NCI-H2107 (cell line): ENCODE results near the gene RBMS3.
"Not testable (repeated sequence)": the region's sequence is repeated elsewhere in the genome, so short reads cannot be mapped to it uniquely, and the experiment has no call there.

Experiments used
- DNase-seq: peaks from one replicate; lab custom pipeline; 2025; lab: John Stamatoyannopoulos, UW

The RBMS3 gene

DNA sequence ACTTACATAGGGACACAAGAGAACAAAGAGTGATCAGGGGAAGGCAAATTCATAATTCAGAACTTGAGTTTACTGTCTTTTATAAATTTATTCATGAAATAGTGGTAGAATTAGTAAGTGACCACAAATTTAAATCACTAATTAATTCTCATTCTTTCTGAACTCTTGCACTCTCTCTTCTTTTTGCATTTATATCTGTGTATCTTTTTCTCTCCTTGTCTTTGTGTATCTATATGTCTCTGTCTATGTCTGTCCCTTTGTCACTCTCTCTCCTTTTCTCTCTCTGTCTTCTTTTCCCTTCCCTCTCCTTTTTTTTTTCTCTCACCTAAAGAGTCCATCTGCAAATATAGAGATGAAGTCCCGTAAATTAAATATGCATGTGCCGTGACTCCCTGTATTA lies 31.5 kb downstream of the RBMS3 start:
- no peak for DNase-seq

DNA sequence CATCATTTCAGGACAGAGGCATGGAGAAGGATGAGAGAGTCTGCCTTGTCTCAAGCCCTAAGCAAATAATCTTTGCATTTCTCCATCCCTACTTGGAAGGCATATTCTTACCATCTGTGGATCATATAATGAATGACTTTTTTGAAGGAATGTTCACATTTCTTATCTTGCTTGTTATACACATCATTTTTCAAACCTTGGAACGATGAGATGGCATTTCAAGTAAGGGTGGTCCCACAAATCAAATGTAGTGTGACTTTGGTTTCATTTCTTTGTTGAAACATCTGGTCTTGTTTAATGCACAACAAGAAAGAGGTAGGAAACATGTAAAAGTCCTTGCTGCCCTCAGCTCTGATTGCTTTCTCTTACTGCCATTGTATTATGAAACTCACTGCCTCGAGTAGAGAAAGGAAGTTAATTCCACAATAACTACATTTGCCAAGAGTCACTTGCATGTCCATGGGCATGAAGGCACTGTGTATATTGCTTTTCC lies 32.1 kb downstream of the RBMS3 start:
- DNase-seq, result no peak

DNA sequence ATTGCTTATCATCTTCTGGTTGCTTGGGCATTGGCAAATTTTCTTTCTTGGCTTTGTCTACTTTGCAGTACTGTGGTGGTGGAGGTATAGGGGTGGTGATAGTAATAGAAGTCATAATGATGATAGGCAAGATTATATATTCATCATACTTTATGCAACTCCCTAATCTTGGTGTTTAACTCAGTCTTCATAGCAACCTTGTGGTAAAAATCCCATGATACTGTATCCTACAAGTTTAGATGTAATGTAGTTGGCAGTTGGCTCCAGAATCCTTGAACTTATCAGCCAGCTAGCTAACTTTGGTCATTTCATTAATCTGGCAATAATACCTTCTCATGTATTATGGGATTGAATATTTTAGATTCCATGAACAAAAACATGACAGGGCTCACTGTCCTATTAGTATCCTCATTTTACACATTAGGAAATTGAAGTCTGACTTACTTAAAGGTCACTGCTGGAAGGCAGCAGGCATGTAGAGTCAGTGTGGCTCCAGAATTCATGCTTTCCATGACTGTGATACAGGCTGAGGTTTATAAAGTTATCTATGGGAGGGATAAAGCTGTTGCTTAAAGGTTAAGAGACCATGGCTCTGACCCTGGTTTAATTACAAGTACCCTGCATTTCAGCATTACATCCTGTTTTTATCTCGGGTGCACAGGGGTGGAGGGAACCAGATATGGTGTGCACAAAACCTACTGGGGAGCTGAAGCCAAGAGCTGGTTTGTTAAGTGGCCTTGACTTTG lies 33.3 kb downstream of the RBMS3 start:
- DNase-seq, result no peak

DNA sequence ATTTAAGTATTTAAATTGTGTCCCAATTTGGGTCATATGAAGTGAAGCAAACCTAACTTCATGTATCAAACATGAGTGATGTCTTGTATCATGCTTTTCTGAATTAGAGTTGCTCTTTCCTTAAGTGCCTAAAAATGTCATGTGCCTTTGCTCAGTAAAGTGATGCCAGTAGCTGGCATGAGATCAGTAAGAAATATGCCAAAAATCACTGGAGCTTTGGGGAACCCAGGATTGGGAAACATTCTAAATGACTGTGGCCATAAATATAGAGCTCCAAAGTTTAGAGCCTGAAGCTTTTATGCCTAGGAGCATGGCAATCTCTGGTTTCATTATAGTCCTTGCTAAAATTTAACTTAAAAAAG lies 33.8 kb downstream of the RBMS3 start:
- DNase-seq, result no peak

DNA sequence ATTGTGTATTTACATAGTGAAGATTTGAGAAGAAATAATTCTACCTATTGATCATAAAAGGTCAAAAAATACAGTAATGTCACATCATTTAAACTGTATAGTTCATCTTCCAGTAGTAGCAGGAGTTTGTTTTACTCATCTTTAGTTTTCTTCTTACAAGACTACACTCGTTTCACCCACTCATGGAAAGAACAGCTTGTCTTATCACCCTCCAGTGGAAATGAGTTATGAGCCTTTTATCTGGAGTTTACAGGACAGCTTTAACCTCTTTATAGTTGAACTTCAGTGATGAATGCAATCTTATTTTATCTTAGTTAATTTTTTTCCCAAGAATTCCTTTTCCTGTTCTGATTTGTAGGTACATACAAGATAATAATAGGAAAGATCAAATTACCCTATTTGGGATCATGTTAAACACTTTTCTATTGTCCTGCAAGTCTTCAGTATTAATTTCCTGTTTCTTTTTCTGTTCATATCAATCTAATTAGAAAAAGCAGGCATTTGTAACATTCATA lies 36.8 kb downstream of the RBMS3 start:
- no peak for DNase-seq

DNA sequence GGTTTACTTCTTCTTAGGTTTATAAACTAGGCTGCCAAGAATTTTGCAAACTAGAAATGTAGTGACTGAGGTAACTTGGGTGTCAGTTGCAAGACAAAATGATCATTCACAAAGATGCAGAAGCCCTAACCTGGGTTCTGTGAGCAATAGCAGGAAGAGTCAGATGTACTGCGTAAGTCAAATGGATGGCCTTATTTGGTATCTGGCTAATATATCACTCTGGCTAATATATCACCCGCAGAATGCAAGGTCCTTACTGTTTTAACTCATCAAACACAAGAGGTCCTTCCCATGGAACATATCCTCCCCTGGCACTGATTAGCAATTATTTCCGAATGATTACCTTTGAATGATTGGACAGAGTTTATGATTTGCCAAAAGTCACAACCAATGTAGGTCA lies 37.4 kb downstream of the RBMS3 start:
- DNase-seq, result no peak

DNA sequence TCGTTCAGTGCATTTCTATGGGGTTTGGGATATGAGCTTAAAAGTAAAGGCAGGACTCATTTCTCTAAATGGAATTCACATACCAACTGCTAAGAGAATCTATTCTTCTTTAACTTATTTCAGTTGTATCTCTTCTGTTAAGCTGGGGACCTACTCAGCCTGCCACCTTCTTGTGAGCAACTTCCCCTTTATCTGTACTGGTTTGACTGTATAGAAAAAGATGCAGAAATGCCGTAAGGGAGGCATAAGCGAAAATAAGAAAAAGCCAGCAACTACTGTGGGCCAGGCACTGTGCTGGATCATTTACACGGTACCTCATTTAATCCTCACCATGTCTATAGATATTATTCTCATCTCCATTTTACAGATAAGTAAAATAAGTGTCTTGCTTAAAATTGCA lies 38.4 kb downstream of the RBMS3 start:
- no peak for DNase-seq

DNA sequence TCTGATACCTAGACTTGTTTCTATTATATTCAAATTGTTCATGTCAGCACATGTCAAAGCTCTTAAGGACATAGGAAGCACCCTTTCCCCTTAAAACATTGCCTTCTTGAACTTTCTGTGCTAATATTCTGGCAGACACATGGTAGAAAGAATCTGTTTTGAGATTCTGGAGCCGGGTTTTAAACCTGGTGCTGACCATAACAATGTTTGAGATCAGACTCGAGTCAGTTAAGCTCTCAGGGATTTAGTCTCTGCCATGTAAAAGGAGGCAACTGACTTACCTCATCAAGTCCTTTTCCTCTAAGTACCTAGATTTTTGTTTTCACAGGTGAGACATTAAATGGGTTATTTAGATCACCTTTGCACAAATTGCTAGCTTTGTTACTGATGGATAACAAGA lies 38.9 kb downstream of the RBMS3 start:
- DNase-seq, result no peak

DNA sequence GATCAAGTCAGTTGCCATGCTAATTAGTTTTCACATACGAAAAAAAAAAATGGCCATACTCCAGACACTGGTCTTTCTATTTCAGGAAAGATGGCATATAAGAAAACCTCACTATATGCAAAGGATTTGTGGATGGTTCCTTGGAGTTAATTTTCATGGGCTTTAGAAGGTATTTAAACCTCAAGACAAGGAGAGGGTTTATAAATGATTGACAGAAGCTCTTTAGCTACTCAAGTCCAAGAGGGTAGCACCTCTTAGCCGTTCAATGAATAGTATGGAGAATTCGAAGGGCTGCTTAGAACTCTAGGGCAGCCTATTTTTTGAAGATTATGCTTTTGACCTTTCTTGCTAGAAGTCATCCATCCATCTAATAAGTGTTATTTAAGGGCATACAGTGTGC lies 41.7 kb downstream of the RBMS3 start:
- no peak for DNase-seq

DNA sequence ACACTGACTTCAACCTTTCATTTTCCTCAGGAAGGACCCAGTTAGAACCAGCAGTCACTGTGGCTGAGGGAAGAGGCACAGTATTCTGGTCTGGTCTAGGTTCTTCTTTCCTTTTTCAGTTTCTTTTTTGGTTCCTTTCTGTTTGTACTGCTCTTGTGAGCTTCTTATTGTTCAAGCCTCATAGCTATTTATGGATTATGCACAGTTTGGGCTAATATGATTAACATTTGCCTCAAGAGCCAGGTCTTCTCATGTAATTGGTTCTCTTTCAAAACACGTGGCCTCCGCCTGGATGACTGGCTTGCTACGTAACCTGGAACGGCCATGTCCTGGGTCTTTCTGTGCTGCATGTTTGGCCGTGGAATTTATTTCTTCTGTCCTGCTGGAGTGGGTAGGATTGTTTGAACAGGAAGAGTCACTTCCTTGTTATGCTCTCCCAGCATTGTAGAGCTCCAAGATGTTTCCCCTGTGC lies 43.3 kb downstream of the RBMS3 start:
- DNase-seq, result no peak

DNA sequence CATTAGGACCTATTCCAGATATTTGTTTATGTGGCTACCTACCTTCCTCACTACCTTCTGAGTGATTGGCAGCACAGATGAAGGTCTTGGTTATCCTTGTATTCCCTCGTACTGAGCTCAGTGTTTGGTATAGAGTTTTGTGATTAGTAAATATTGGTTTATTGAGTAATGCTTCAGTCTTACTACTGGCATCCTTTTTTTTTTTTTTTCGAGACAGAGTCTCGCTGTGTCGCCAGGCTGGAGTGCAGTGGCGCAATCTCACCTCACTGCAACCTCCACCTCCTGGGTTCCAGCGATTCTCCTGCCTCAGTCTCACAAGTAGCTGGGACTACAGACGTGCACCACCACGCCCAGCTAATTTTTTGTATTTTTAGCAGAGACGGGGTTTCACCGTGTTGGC lies 45.7 kb downstream of the RBMS3 start:
- DNase-seq, result not testable (repeated sequence)

DNA sequence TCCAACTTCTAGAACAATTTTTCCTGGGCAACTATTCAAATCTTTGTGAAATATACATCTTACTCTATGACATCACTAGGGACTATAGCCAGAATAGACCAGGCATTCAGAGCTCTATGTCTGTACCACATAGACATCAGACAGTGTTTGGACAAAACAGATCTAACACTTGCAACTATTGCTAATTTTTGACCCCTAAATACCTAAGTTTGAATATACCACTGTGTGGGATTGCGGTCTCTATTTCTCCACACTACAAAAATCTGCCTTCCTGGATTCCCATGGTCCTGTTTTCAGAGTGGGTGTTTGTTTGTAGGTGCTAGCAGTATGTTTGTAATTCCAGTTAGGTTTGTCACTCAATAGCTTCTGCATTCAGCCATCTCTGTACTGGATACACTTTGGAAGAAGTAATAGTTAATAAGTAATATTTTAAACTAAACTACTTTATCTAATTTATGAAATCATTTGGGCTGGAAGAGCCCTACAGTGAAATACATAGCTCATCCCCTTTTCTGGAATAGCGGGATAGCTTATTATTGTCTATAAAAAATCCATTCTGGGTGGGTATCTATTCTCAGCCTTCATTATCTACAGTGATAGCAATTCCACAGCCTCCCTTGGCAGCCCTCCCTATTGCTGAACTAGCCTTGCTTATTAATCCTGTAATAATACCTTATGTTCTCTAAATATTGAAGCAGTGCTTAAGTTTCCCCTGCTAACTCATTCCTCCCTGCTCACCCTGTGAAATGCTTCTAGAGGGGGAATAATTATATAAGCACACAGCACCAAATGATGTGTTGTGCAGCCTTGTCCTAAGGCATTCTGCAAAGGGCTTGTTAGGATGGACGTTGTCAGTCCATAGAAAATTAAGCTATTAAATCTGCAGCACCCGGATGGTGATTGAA lies 49.4 kb downstream of the RBMS3 start:
- no peak for DNase-seq

DNA sequence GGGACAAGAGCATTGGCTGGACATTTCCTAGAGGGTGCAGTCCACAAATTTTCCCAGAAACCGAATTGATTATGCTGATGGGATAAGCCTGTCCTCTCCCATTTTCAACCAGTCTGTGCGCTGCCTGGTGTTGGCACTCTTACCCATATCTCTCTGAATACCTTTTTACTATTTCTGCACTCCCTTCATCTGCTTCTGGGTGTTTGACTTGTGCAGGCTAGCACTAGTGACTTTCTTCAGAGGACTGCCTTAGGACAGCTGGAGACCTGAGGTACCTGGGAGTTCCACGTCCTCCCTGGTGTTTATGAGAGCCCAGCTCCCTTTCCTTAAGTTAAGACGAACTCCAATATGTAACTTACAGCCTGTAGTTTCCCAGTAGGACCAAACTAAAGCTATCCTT lies 50.2 kb downstream of the RBMS3 start:
- no peak for DNase-seq

DNA sequence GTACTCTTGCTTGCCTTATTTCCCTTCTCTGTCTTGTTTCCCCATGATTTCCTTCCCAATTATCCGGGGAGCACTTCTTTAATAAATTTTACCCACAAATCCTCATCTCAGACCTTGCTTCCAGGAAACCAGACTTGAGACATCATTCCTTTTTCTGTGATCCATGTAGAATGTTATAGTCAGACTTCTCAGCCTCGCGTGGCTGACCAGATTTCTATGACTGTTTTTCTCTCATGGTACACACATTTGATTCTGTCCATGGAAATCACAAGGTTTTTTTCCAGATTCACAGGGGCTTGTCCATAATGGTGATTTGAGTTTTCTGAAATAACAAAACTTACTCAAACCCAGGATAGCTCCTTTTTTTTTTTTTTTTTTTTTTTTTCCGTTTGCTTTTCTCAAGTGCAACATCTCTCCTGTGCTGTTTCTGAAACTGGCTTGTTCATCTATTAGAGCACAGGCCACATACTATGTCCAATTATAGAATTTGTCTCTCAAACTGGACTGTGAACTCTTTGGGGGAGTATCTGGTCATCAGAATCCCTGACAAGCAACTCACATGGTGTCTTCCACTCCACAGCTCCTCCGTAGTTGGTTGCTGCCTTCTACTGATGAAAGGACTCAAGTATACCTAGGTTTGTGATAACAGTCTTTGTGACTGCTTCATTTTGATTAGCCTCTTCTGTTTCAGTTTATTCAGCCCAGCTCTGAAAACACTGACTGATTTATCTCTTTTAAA lies 50.8 kb downstream of the RBMS3 start:
- no peak for DNase-seq

DNA sequence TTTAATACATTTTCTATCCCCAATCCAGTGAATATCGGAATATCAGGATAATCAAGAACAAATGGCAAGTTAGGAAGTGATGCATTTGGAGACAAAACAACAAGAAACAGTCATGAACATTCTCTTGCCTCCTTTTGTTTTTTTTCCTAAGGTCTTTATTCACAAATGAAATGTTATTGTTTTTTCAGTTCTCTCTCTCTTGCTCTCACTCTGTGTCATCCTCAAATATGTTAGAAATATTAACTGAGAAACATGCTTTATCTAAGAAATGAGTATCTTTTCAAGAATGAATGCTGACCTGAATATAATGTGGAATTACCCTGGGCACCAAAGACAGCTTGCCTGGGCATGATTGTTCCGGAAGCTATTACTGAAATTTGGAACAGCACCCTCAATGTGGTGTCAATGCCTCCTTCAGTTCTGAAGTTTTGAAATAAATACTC lies 51.3 kb downstream of the RBMS3 start:
- no peak for DNase-seq

DNA sequence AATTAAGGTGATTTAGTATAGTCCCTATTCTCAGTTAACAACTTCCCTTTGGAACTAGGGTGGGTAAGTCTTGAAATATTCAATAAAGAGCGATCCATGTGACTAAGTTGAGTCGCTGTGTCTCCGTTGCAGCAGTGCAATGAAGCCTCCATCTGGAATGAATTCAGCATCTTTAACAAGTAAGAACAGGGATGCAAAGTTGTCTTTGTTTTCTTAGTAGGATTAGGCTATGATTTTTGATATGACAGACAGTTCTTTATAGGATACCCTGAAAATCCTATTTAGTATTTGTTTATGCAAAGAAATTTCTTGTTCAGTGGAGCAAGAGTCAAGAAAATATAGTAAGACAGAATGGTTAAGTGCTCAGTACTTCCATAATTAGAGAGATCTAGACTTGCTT lies 52.7 kb downstream of the RBMS3 start:
- DNase-seq, result no peak

DNA sequence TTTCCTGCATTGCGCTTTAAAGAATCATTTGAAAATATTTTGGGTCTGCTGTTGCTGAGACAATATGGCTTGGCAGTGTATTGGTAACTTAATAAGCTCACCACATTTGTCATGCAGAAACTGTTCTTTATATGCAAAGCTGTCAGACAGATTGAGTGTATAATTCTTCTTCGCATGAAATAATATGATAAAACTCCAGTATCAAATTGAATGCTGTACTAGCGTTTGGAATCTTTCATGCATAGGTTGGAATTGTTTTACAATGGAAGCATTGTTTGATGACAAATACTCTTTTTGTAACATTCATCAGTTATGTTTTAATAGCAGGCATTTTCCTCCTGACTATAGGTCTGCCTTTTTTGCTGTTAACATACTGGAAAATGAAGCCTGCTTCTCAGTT lies 53.8 kb downstream of the RBMS3 start:
- no peak for DNase-seq

DNA sequence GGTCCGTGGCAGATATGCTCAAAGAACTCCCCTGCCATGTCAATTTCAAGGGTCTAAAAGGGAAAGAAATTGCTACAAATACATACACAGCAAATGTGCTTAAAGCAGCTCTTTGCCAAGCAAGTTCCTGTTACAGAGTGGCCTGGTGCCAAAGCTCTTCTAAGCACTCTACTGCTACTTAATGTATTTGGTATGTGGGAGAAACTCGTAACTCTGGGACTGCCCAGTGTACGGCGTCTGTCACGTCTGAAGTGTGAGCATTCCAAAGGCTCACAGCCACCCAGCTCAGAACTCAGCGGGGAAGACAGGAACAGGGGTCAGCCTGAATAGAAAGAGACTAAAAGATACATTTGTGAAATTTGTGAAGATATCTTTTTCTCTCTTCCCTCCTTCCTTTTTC lies 54.6 kb downstream of the RBMS3 start:
- peak; percentile 6 for DNase-seq

DNA sequence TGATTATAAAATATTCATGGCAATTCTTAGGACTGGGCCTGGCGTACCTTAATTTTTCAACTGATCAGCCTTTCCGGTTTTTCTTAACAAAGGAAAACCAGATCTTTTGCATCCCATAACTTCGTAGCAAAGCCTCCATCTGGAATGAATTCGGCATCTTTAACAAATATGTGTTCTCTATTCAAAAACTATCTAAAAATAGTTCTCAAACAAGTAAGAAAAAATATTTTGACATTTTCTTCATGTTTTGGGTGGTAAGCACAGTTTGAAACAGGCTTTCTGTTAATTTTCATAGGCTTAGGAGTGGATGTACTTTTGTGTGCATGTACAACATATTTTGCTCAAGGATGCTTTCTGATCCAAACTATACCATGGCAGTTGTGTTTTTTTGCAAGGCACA lies 55.1 kb downstream of the RBMS3 start:
- DNase-seq, result no peak

DNA sequence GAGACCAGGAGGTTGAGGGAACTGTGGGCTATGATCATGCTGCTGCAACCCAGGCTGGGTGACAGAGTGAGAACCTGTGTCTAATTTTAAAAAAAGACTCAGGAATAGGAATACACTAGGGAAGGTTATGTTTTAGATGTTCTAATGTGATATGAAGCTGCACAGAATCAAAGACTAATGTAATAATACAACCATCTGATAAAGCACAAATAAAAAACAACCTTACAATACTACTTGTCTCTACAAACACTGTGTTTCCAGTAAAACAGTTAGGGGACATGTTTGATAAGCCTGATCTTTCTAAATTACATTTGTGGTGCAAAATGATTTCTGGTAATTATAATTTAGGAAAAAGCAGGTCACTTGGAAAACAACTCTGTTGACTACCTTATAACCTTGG lies 56.7 kb downstream of the RBMS3 start:
- no peak for DNase-seq

DNA sequence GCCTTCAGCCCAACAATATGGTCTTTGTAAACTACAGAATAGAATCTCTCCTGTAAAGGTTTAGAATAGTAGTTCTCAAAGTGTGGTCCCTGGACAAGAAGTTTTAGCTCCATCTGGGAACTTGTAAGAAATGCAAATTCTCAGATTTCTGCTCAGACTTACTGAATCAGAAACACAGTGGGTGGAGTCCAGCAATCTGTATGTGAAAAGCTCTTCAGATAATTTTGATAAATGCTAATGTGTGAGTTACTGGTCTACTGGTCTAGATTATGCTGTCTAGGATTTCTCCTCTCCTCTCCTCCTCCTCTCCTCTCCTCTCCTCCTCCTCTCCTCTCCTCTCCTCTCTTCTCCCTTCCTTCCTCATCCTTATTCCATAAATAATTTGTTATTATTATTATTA lies 57.5 kb downstream of the RBMS3 start:
- DNase-seq, result no peak
